ENCODE results near the gene YBEY.

The YBEY gene

GRCh38 chr21:46334351-46335140 is 48.4 kb downstream of the YBEY start:
- ATAC-seq, result no peak
- TF ChIP-seq ZFP3 (CRISPR knock-in tag; IDR thresholded peaks at IDR 0.05) (no peak), GLIS3 (CRISPR knock-in tag; IDR thresholded peaks at IDR 0.05) (no peak), ISL1 (CRISPR knock-in tag; IDR thresholded peaks at IDR 0.05) (no peak), OSR1 (CRISPR knock-in tag; IDR thresholded peaks at IDR 0.05) (no peak), CSDC2 (CRISPR knock-in tag; IDR thresholded peaks at IDR 0.05) (no peak), ZNF565 (CRISPR knock-in tag; conservative IDR thresholded peaks at IDR 0.05; ENCODE audit: low read depth) (no peak), TOX (CRISPR knock-in tag; IDR thresholded peaks at IDR 0.05; ENCODE audit: borderline replicate concordance) (no peak), ARNTL (CRISPR knock-in tag; IDR thresholded peaks at IDR 0.05; ENCODE audit: borderline replicate concordance, low read depth) (no peak), PPARA (CRISPR knock-in tag; IDR thresholded peaks at IDR 0.05; ENCODE audit: borderline replicate concordance) (no peak), CSRNP3 (CRISPR knock-in tag; IDR thresholded peaks at IDR 0.05) (no peak)
- TF ChIP-seq, protein P1, sequence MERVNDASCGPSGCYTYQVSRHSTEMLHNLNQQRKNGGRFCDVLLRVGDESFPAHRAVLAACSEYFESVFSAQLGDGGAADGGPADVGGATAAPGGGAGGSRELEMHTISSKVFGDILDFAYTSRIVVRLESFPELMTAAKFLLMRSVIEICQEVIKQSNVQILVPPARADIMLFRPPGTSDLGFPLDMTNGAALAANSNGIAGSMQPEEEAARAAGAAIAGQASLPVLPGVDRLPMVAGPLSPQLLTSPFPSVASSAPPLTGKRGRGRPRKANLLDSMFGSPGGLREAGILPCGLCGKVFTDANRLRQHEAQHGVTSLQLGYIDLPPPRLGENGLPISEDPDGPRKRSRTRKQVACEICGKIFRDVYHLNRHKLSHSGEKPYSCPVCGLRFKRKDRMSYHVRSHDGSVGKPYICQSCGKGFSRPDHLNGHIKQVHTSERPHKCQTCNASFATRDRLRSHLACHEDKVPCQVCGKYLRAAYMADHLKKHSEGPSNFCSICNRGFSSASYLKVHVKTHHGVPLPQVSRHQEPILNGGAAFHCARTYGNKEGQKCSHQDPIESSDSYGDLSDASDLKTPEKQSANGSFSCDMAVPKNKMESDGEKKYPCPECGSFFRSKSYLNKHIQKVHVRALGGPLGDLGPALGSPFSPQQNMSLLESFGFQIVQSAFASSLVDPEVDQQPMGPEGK (CRISPR knock-in tag; IDR thresholded peaks at IDR 0.05; ENCODE audit: borderline replicate concordance), result no peak
- TF ChIP-seq, protein P2, sequence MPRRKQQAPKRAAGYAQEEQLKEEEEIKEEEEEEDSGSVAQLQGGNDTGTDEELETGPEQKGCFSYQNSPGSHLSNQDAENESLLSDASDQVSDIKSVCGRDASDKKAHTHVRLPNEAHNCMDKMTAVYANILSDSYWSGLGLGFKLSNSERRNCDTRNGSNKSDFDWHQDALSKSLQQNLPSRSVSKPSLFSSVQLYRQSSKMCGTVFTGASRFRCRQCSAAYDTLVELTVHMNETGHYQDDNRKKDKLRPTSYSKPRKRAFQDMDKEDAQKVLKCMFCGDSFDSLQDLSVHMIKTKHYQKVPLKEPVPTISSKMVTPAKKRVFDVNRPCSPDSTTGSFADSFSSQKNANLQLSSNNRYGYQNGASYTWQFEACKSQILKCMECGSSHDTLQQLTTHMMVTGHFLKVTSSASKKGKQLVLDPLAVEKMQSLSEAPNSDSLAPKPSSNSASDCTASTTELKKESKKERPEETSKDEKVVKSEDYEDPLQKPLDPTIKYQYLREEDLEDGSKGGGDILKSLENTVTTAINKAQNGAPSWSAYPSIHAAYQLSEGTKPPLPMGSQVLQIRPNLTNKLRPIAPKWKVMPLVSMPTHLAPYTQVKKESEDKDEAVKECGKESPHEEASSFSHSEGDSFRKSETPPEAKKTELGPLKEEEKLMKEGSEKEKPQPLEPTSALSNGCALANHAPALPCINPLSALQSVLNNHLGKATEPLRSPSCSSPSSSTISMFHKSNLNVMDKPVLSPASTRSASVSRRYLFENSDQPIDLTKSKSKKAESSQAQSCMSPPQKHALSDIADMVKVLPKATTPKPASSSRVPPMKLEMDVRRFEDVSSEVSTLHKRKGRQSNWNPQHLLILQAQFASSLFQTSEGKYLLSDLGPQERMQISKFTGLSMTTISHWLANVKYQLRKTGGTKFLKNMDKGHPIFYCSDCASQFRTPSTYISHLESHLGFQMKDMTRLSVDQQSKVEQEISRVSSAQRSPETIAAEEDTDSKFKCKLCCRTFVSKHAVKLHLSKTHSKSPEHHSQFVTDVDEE (CRISPR knock-in tag; IDR thresholded peaks at IDR 0.05), result no peak
- TF ChIP-seq, protein P3, sequence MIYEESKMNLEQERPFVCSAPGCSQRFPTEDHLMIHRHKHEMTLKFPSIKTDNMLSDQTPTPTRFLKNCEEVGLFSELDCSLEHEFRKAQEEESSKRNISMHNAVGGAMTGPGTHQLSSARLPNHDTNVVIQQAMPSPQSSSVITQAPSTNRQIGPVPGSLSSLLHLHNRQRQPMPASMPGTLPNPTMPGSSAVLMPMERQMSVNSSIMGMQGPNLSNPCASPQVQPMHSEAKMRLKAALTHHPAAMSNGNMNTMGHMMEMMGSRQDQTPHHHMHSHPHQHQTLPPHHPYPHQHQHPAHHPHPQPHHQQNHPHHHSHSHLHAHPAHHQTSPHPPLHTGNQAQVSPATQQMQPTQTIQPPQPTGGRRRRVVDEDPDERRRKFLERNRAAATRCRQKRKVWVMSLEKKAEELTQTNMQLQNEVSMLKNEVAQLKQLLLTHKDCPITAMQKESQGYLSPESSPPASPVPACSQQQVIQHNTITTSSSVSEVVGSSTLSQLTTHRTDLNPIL (CRISPR knock-in tag; IDR thresholded peaks at IDR 0.05; ENCODE audit: low read depth), result no peak

DNA sequence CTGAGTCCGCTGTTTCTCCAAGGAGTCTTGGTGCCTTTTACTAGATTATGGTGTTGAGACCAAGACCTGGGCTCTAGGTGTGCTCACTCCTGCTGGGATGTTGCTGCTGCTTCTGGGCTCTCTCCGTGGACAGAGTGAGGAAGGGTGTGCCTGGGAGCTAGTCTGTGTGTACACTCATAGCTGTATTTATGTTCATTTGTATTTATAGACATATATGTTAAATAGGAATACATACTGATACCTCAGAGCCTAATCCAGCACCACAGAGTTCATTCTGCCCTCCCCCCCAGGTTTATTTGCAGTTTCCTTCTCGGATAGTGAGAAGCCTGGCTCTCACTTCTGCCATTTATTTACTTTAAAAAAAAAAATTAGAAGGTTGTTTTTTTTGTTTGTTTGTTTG is 50.5 kb downstream of the YBEY start:
- ATAC-seq, result no peak
- no peak for TF ChIP-seq TOX (CRISPR knock-in tag; IDR thresholded peaks at IDR 0.05; ENCODE audit: borderline replicate concordance)
- TF ChIP-seq BACH2 (CRISPR knock-in tag; IDR thresholded peaks at IDR 0.05; ENCODE audit: borderline replicate concordance), result no peak
- TF ChIP-seq ZFP30 (CRISPR knock-in tag; IDR thresholded peaks at IDR 0.05), result no peak
- TF ChIP-seq, protein P1 (CRISPR knock-in tag; IDR thresholded peaks at IDR 0.05; ENCODE audit: borderline replicate concordance), result no peak
- TF ChIP-seq ZNF70 (CRISPR knock-in tag; IDR thresholded peaks at IDR 0.05), result no peak
- no peak for TF ChIP-seq CSRNP3 (CRISPR knock-in tag; IDR thresholded peaks at IDR 0.05)
- TF ChIP-seq RARB (CRISPR knock-in tag; IDR thresholded peaks at IDR 0.05), result no peak
- TF ChIP-seq CSDC2 (CRISPR knock-in tag; IDR thresholded peaks at IDR 0.05), result no peak
- TF ChIP-seq ZC3H10 (CRISPR knock-in tag; IDR thresholded peaks at IDR 0.05), result no peak

Data from SK-N-SH treated with all-trans-retinoic acid at 6 μM for 48 hours (cell line).